ENCODE measurements around the gene PAGR1. TPM values are rescaled to one million over a fixed set of nuclear protein-coding genes. Genes with fewer than 3 reads are reported as not detected.

Gene PAGR1
- 15.4 and 21.0 TPM in 2 replicates for total RNA-seq

GRCh38 chr16:29815793-29816693 is at the start of gene PAGR1:
PAGR1 (plus strand) TSS chr16:29816152; CDS start chr16:29816526, 374 bp downstream.

GRCh38 chr16:29777576-29778350 is 38.2 kb upstream of the PAGR1 start, which contains the start of gene ZG16:
ZG16 (plus strand) TSS chr16:29778256; CDS start chr16:29779267, 1,011 bp downstream.

GRCh38 chr16:29790183-29790948 is 25.6 kb upstream of the PAGR1 start, which contains the start of gene KIF22:
KIF22 (plus strand) TSS chr16:29790751; CDS start chr16:29790760, 9 bp downstream.

GRCh38 chr16:29806099-29806579 is 9.8 kb upstream of the PAGR1 start, which contains the start of gene MAZ:
MAZ (plus strand) TSS chr16:29806529; CDS start chr16:29806702, 173 bp downstream.

GRCh38 chr16:29811896-29812665 is 3.9 kb upstream of the PAGR1 start, which contains the start of gene PRRT2:
PRRT2 (plus strand) TSS chr16:29812193; CDS start chr16:29813055, 862 bp downstream.

GRCh38 chr16:29820271-29820701 is 4.3 kb downstream of the PAGR1 start, which contains the start of gene MVP:
MVP (plus strand) TSS chr16:29820462; CDS start chr16:29830550, 10,088 bp downstream.

GRCh38 chr16:29862884-29863668 is 47.1 kb downstream of the PAGR1 start, which contains the start of gene CDIPT:
CDIPT (minus strand) TSS chr16:29863226; CDS start chr16:29862857, 369 bp downstream.

Other genes with a start within 250 kb of the PAGR1 start
- not detected in 2 replicates for gene SPN, start 152.9 kb upstream of the PAGR1 start, total RNA-seq
- 2.9 and 3.8 TPM in 2 replicates for gene QPRT, start 137.0 kb upstream of the PAGR1 start, total RNA-seq
- gene C16orf54, start 70.2 kb upstream of the PAGR1 start, total RNA-seq, result not detected in 2 replicates
- gene ZG16, start 37.9 kb upstream of the PAGR1 start, total RNA-seq, result not detected in 2 replicates
- gene KIF22, start 25.4 kb upstream of the PAGR1 start, total RNA-seq, result 21.1 and 45.7 TPM in 2 replicates
- 141 and 150 TPM in 2 replicates for gene MAZ, start 9.6 kb upstream of the PAGR1 start, total RNA-seq
- gene PRRT2, start 4.0 kb upstream of the PAGR1 start, total RNA-seq, result 0.26 and 0.56 TPM in 2 replicates
- 440 and 506 TPM in 2 replicates for gene MVP, start 4.3 kb downstream of the PAGR1 start, total RNA-seq
- gene CDIPT, start 47.1 kb downstream of the PAGR1 start, total RNA-seq, result 78.7 and 87.2 TPM in 2 replicates
- gene SEZ6L2, start 83.4 kb downstream of the PAGR1 start, total RNA-seq, result 6.3 and 10.3 TPM in 2 replicates
- 5.5 and 7.8 TPM in 2 replicates for gene ASPHD1, start 84.3 kb downstream of the PAGR1 start, total RNA-seq
- gene KCTD13, start 110.1 kb downstream of the PAGR1 start, total RNA-seq, result 4.2 and 4.8 TPM in 2 replicates
- gene TMEM219, start 145.9 kb downstream of the PAGR1 start, total RNA-seq, result 80.6 and 84.0 TPM in 2 replicates
- 49.4 and 60.4 TPM in 2 replicates for gene TAOK2, start 157.7 kb downstream of the PAGR1 start, total RNA-seq
- 10.3 and 11.8 TPM in 2 replicates for gene HIRIP3, start 179.5 kb downstream of the PAGR1 start, total RNA-seq
- 16.6 and 20.0 TPM in 2 replicates for gene INO80E, start 180.1 kb downstream of the PAGR1 start, total RNA-seq
- gene DOC2A, start 194.9 kb downstream of the PAGR1 start, total RNA-seq, result 0.26 and 0.31 TPM in 2 replicates
- gene C16orf92, start 207.0 kb downstream of the PAGR1 start, total RNA-seq, result not detected in 2 replicates
- 0.19 and 0.40 TPM in 2 replicates for gene TLCD3B, start 215.1 kb downstream of the PAGR1 start, total RNA-seq
- gene ALDOA, start 249.6 kb downstream of the PAGR1 start, total RNA-seq, result 439 and 543 TPM in 2 replicates

Measured in aortic smooth muscle cell (primary cell).